ENCODE measurements around the gene HBEGF.

DNA sequence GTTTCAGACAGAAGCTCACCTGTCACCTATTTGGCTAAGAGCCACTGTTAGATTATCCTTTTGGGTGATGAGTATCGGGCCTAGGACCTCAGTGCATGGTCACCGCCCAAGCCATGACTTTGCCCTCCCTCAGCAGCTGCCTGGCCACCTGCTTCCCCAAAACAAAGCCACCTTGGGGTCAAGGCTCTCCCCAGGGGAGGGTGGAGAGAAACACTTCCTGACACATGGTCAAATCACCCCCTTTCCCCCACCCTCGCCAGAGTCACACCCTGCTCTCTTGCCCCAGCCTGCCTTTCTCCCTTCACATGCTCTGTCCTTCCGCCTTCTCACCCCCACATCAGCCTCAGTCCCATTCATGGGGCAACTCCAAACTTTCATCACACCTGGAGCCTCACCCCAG is 1.7 kb upstream of the HBEGF start:
- no peak for TF ChIP-seq YY1 (IDR thresholded peaks at IDR 0.05)
- TF ChIP-seq, protein P1, sequence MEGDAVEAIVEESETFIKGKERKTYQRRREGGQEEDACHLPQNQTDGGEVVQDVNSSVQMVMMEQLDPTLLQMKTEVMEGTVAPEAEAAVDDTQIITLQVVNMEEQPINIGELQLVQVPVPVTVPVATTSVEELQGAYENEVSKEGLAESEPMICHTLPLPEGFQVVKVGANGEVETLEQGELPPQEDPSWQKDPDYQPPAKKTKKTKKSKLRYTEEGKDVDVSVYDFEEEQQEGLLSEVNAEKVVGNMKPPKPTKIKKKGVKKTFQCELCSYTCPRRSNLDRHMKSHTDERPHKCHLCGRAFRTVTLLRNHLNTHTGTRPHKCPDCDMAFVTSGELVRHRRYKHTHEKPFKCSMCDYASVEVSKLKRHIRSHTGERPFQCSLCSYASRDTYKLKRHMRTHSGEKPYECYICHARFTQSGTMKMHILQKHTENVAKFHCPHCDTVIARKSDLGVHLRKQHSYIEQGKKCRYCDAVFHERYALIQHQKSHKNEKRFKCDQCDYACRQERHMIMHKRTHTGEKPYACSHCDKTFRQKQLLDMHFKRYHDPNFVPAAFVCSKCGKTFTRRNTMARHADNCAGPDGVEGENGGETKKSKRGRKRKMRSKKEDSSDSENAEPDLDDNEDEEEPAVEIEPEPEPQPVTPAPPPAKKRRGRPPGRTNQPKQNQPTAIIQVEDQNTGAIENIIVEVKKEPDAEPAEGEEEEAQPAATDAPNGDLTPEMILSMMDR (IDR thresholded peaks at IDR 0.05; ENCODE audit: low read depth, low read length, missing input control), result no peak
- TF ChIP-seq SP1 (IDR thresholded peaks at IDR 0.05), result no peak
- no peak for TF ChIP-seq RAD21 (IDR thresholded peaks at IDR 0.05)
- TF ChIP-seq, protein P2, sequence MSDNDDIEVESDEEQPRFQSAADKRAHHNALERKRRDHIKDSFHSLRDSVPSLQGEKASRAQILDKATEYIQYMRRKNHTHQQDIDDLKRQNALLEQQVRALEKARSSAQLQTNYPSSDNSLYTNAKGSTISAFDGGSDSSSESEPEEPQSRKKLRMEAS (IDR thresholded peaks at IDR 0.05), result no peak
- TF ChIP-seq, protein P3, sequence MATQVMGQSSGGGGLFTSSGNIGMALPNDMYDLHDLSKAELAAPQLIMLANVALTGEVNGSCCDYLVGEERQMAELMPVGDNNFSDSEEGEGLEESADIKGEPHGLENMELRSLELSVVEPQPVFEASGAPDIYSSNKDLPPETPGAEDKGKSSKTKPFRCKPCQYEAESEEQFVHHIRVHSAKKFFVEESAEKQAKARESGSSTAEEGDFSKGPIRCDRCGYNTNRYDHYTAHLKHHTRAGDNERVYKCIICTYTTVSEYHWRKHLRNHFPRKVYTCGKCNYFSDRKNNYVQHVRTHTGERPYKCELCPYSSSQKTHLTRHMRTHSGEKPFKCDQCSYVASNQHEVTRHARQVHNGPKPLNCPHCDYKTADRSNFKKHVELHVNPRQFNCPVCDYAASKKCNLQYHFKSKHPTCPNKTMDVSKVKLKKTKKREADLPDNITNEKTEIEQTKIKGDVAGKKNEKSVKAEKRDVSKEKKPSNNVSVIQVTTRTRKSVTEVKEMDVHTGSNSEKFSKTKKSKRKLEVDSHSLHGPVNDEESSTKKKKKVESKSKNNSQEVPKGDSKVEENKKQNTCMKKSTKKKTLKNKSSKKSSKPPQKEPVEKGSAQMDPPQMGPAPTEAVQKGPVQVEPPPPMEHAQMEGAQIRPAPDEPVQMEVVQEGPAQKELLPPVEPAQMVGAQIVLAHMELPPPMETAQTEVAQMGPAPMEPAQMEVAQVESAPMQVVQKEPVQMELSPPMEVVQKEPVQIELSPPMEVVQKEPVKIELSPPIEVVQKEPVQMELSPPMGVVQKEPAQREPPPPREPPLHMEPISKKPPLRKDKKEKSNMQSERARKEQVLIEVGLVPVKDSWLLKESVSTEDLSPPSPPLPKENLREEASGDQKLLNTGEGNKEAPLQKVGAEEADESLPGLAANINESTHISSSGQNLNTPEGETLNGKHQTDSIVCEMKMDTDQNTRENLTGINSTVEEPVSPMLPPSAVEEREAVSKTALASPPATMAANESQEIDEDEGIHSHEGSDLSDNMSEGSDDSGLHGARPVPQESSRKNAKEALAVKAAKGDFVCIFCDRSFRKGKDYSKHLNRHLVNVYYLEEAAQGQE (IDR thresholded peaks at IDR 0.05), result no peak
- TF ChIP-seq GABPA (IDR thresholded peaks at IDR 0.05 in 1 of 2, conservative IDR thresholded peaks at IDR 0.05 in 1 of 2), result no peak
- TF ChIP-seq, protein P4, sequence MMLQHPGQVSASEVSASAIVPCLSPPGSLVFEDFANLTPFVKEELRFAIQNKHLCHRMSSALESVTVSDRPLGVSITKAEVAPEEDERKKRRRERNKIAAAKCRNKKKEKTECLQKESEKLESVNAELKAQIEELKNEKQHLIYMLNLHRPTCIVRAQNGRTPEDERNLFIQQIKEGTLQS (IDR thresholded peaks at IDR 0.05), result no peak

Measured in liver (tissue), 3 donors.